OCI-LY7 (cell line): ENCODE data around the gene APOO. TPM values are rescaled to one million over a fixed set of nuclear protein-coding genes. Genes with fewer than 3 reads are reported as not detected.
"Not testable (repeated sequence)": the region's sequence is repeated elsewhere in the genome, so short reads cannot be mapped to it uniquely, and the experiment has no call there.

Experiments
- BruUV-seq: library from RNA; stranded (reverse); fragments of 400-500 nt; replicated peaks from 2 replicates; lab custom pipeline; 2021; lab: Mats Ljungman, UMichigan
- CTCF ChIA-PET: fragments of 300-600 bp; sonication (Branson Sonifier 250); formaldehyde crosslinking; loops from one replicate; lab custom pipeline; 2022; ENCODE audit warnings: antibody characterized with exemption; ENCODE audit not compliant: unreplicated experiment; lab: Charles Lee
- POLR2A ChIA-PET: fragments of 300-600 bp; sonication (Branson Sonifier 250); formaldehyde crosslinking; loops from one replicate; lab custom pipeline; 2022; ENCODE audit warnings: antibody characterized with exemption; lab: Charles Lee
- DNase-seq: peaks from one replicate; pipeline ENCODE4 v3.0.0-alpha.2; 2015; ENCODE audit warnings: low spot score
- H2AFZ ChIP-seq: fragments of 200-600 bp; sonication (generic), shearing (Covaris generic); 2 replicates; pipeline ENCODE4 v1.6.1; 2014; ENCODE audit warnings: mild to moderate bottlenecking, antibody characterized with exemption, low read length, moderate library complexity
- H3K27ac ChIP-seq: fragments of 200-600 bp; sonication (generic); 2 replicates; pipeline ENCODE4 v1.5.1; 2014; ENCODE audit warnings: mixed run types, low read depth, mild to moderate bottlenecking, moderate library complexity, low read length, inconsistent platforms; ENCODE audit not compliant: poor library complexity, severe bottlenecking
- H3K36me3 ChIP-seq: fragments of 200-600 bp; sonication (generic); 2 replicates; pipeline ENCODE4 v1.6.1; 2014; ENCODE audit warnings: mild to moderate bottlenecking, antibody characterized with exemption, low read length, moderate library complexity, mixed read lengths; ENCODE audit not compliant: insufficient read depth
- H3K4me1 ChIP-seq: fragments of 200-600 bp; sonication (generic); 2 replicates; pipeline ENCODE4 v1.5.1; 2014; ENCODE audit warnings: mild to moderate bottlenecking, low read length; ENCODE audit not compliant: insufficient read depth, poor library complexity, severe bottlenecking
- H3K4me2 ChIP-seq: fragments of 200-600 bp; sonication (generic); 2 replicates; pipeline ENCODE4 v1.6.1; 2014; ENCODE audit warnings: mild to moderate bottlenecking, low read length
- H3K4me3 ChIP-seq: fragments of 200-600 bp; sonication (generic); 2 replicates; pipeline ENCODE4 v1.5.1; 2014; ENCODE audit warnings: mild to moderate bottlenecking, low read depth, low read length; ENCODE audit not compliant: poor library complexity, severe bottlenecking
- H3K79me2 ChIP-seq: fragments of 200-600 bp; sonication (generic); 2 replicates; pipeline ENCODE4 v1.6.1; 2016; ENCODE audit warnings: low read depth, mild to moderate bottlenecking, low read length, moderate library complexity, mixed read lengths; ENCODE audit not compliant: insufficient read depth
- H3K9me2 ChIP-seq: fragments of 200-600 bp; sonication (generic); 2 replicates; pipeline ENCODE4 v1.6.1; 2016; ENCODE audit warnings: mild to moderate bottlenecking, low read length, mixed read lengths; ENCODE audit not compliant: insufficient read depth
- H3K9me3 ChIP-seq: fragments of 200-600 bp; sonication (generic); 2 replicates; pipeline ENCODE4 v1.6.1; 2014; ENCODE audit warnings: mild to moderate bottlenecking, mixed run types, low read length, mixed read lengths
- H4K20me1 ChIP-seq: fragments of 200-600 bp; sonication (generic); 2 replicates; pipeline ENCODE4 v1.6.1; 2014; ENCODE audit warnings: mild to moderate bottlenecking, antibody characterized with exemption, low read length, moderate library complexity, mixed read lengths; ENCODE audit not compliant: insufficient read depth
- CTCF ChIP-seq: fragments of 200-600 bp; sonication (generic); conservative IDR thresholded peaks from 2 replicates; pipeline ENCODE4 v1.5.1; 2014; ENCODE audit warnings: mild to moderate bottlenecking, antibody characterized with exemption, low read length, moderate library complexity, mixed read lengths
- EZH2phosphoT487 ChIP-seq: fragments of 200-600 bp; sonication (generic); IDR thresholded peaks from 2 replicates; pipeline ENCODE4 v1.6.1; 2018; ENCODE audit warnings: low read depth, borderline replicate concordance, mild to moderate bottlenecking, mixed run types, antibody characterized with exemption, low read length, moderate library complexity, mixed read lengths
- intact Hi-C: fragments of 100-400 bp; cut with micrococcal nuclease; formaldehyde crosslinking; loops from one replicate; pipeline ENCODE4 v1.10.0; 2022; ENCODE audit not compliant: unreplicated experiment
- total RNA-seq, 2 experiments: library from RNA; depleted of rRNA in 1 of 2; stranded (reverse); fragments of >200 nt in 1 of 2; shearing (Covaris generic) in 1 of 2; gene quantifications; 2 replicates each; pipeline ENCODE4 v1.2.3, GENCODE V29; 2014 to 2022

APOO gene
- total RNA-seq, 2 experiments from 2014 or later: 17.5 to 18.1 TPM

GRCh38 chrX:23871905-23872546 is 35.7 kb downstream of the APOO start:
- intact Hi-C loops: no loop called here
- no peak overlapping the region for H2AFZ ChIP-seq
- TF ChIP-seq EZH2phosphoT487 (no peak), CTCF (no peak)

GRCh38 chrX:23870041-23870440 is 37.7 kb downstream of the APOO start:
- intact Hi-C loops: no loop called here
- DNase-seq: no peak
- H3K4me1 ChIP-seq: no peaks in the 10 kb centered on the region
- no peaks in the 10 kb centered on the region for H3K9me2 ChIP-seq
- H3K79me2 ChIP-seq: no peaks in the 10 kb centered on the region
- no peaks in the 10 kb centered on the region; the same call in 1 of the 2 replicates for H3K36me3 ChIP-seq
- ChIA-PET CTCF (no interaction called here), POLR2A (interaction anchor here (0.7 kb wide), 2 partner anchors 9 to 36 kb away, joined by 3 to 7 read pairs; no protein-coding TSS in a partner anchor)
- no TSS peak for BruUV-seq
- H3K4me3 ChIP-seq: no peak overlapping the region
- no peak overlapping the region for H3K4me2 ChIP-seq
- no peaks in the 10 kb centered on the region for H4K20me1 ChIP-seq
- no peaks in the 10 kb centered on the region for H3K9me3 ChIP-seq
- TF ChIP-seq EZH2phosphoT487 (no peak), CTCF (no peak)
- H3K27ac ChIP-seq: no peak overlapping the region
- no peak overlapping the region for H2AFZ ChIP-seq

More at GRCh38 chrX:23871905-23872546, 35.7 kb downstream of the APOO start:
- no peaks in the 10 kb centered on the region for H3K9me3 ChIP-seq
- H3K36me3 ChIP-seq: no peaks in the 10 kb centered on the region
- no peaks in the 10 kb centered on the region for H3K4me1 ChIP-seq
- ChIA-PET CTCF (no interaction called here), POLR2A (no interaction called here)
- no TSS peak for BruUV-seq
- H3K9me2 ChIP-seq: no peaks in the 10 kb centered on the region
- no peak overlapping the region for H3K27ac ChIP-seq
- no peak overlapping the region for H3K4me2 ChIP-seq
- no peak for DNase-seq
- H3K4me3 ChIP-seq: no peak overlapping the region
- no peaks in the 10 kb centered on the region for H3K79me2 ChIP-seq
- H4K20me1 ChIP-seq: no peaks in the 10 kb centered on the region

- Histone ChIP-seq H3K9me2 (no peaks in the 10 kb centered on the region), H3K4me1 (no peaks in the 10 kb centered on the region), H3K79me2 (no peaks in the 10 kb centered on the region), H3K4me3 (no peak overlapping the region), H3K27ac (no peak overlapping the region), H2AFZ (no peak overlapping the region), H3K9me3 (no peaks in the 10 kb centered on the region), H3K36me3 (no peaks in the 10 kb centered on the region; the same call in 1 of the 2 replicates), H3K4me2 (no peak overlapping the region), H4K20me1 (no peaks in the 10 kb centered on the region)
- TF ChIP-seq EZH2phosphoT487 (no peak), CTCF (no peak)
- CTCF ChIA-PET: no interaction called here
- intact Hi-C loops: no loop called here
- BruUV-seq: no TSS peak
- DNase-seq: no peak
- POLR2A ChIA-PET: no interaction called here
Observed at GRCh38 chrX:23864742-23865326, 42.9 kb downstream of the APOO start.

GRCh38 chrX:23861952-23862351 is 45.8 kb downstream of the APOO start:
- H3K4me3 ChIP-seq, H2AFZ ChIP-seq, DNase-seq, BruUV-seq, H4K20me1 ChIP-seq, H3K4me1 ChIP-seq, CTCF ChIA-PET, H3K27ac ChIP-seq, H3K9me3 ChIP-seq, H3K36me3 ChIP-seq, intact Hi-C loops, H3K9me2 ChIP-seq, H3K4me2 ChIP-seq, H3K79me2 ChIP-seq: not testable (repeated sequence)
- POLR2A ChIA-PET: interaction anchor here (0.6 to 0.7 kb wide), 3 partner anchors 12 to 29 kb away, joined by 3 to 5 read pairs (median 5); no protein-coding TSS in a partner anchor
